ENCODE data around the gene GPR142.

GPR142 gene

GRCh38 chr17:74350486-74350885 is 16.8 kb upstream of the GPR142 start:
- Histone ChIP-seq H2AFZ (ENCODE audit: low read depth, low read length) (no peak overlapping the region), H3K9me3 (ENCODE audit: insufficient read depth, low read length, severe bottlenecking) (no peaks in the 10 kb centered on the region), H3K4me2 (ENCODE audit: insufficient read depth, low read length) (no peak overlapping the region), H3K27ac (ENCODE audit: low read length) (no peak overlapping the region), H3K27me3 (ENCODE audit: insufficient read depth, low read length, poor library complexity) (peaks cover 21% of the 10 kb centered on the region), H3K9ac (ENCODE audit: low read depth, low read length) (no peak overlapping the region), H4K20me1 (ENCODE audit: insufficient read depth, low read length) (peaks cover 14% of the 10 kb centered on the region), H3K4me3 (ENCODE audit: low read depth in 1 of 2, low read length in 2 of 2) (no peak overlapping the region), H3K36me3 (ENCODE audit: insufficient read depth, low read length) (no peaks in the 10 kb centered on the region), H3K4me1 (ENCODE audit: insufficient read depth, low read length) (no peaks in the 10 kb centered on the region), H3K79me2 (ENCODE audit: insufficient read depth, low read length) (no peaks in the 10 kb centered on the region)
- no peak for TF ChIP-seq EZH2 (IDR thresholded peaks at IDR 0.05; ENCODE audit: borderline replicate concordance, low read depth, low read length, severe bottlenecking)
- TF ChIP-seq CTCF (IDR thresholded peaks at IDR 0.05; ENCODE audit: borderline replicate concordance, extremely low read depth, low read length, poor library complexity, severe bottlenecking), result no peak
- ATAC-seq (ENCODE audit: insufficient read depth, low read depth) (no peak), DNase-seq (no peak)

- Histone ChIP-seq H3K9me3 (ENCODE audit: insufficient read depth, low read length, severe bottlenecking) (no peaks in the 10 kb centered on the region), H3K4me2 (ENCODE audit: insufficient read depth, low read length) (no peak overlapping the region), H3K9ac (ENCODE audit: low read depth, low read length) (no peak overlapping the region), H3K27ac (ENCODE audit: low read length) (no peak overlapping the region), H3K36me3 (ENCODE audit: insufficient read depth, low read length) (no peaks in the 10 kb centered on the region), H3K27me3 (ENCODE audit: insufficient read depth, low read length, poor library complexity) (peaks cover 17% of the 10 kb centered on the region), H3K79me2 (ENCODE audit: insufficient read depth, low read length) (no peaks in the 10 kb centered on the region), H3K4me1 (ENCODE audit: insufficient read depth, low read length) (no peaks in the 10 kb centered on the region), H4K20me1 (ENCODE audit: insufficient read depth, low read length) (peaks cover 14% of the 10 kb centered on the region), H3K4me3 (ENCODE audit: low read depth in 1 of 2, low read length in 2 of 2) (no peak overlapping the region), H2AFZ (ENCODE audit: low read depth, low read length) (no peak overlapping the region)
- TF ChIP-seq CTCF (IDR thresholded peaks at IDR 0.05; ENCODE audit: borderline replicate concordance, extremely low read depth, low read length, poor library complexity, severe bottlenecking), result no peak
- TF ChIP-seq EZH2 (IDR thresholded peaks at IDR 0.05; ENCODE audit: borderline replicate concordance, low read depth, low read length, severe bottlenecking), result no peak
- ATAC-seq (ENCODE audit: insufficient read depth, low read depth) (no peak; the same call in 2 of the 3 replicates), DNase-seq (no peak)
Measured at GRCh38 chr17:74351552-74352210, 15.6 kb upstream of the GPR142 start.

GRCh38 chr17:74353446-74354060 is 13.8 kb upstream of the GPR142 start:
- peaks cover 17% of the 10 kb centered on the region for H3K27me3 ChIP-seq (ENCODE audit: insufficient read depth, low read length, poor library complexity)

More at GRCh38 chr17:74353446-74354060, 13.8 kb upstream of the GPR142 start:
- no peaks in the 10 kb centered on the region for H3K79me2 ChIP-seq (ENCODE audit: insufficient read depth, low read length)
- TF ChIP-seq EZH2 (IDR thresholded peaks at IDR 0.05; ENCODE audit: borderline replicate concordance, low read depth, low read length, severe bottlenecking) (no peak), CTCF (IDR thresholded peaks at IDR 0.05; ENCODE audit: borderline replicate concordance, extremely low read depth, low read length, poor library complexity, severe bottlenecking) (no peak)
- no peak overlapping the region for H3K9ac ChIP-seq (ENCODE audit: low read depth, low read length)
- H4K20me1 ChIP-seq (ENCODE audit: insufficient read depth, low read length), result peaks cover 14% of the 10 kb centered on the region
- DNase-seq, result no peak
- H3K9me3 ChIP-seq (ENCODE audit: insufficient read depth, low read length, severe bottlenecking), result no peaks in the 10 kb centered on the region
- ATAC-seq (ENCODE audit: insufficient read depth, low read depth), result no peak
- H3K27ac ChIP-seq (ENCODE audit: low read length), result no peak overlapping the region
- no peaks in the 10 kb centered on the region for H3K4me1 ChIP-seq (ENCODE audit: insufficient read depth, low read length)
- H2AFZ ChIP-seq (ENCODE audit: low read depth, low read length), result no peak overlapping the region
- H3K36me3 ChIP-seq (ENCODE audit: insufficient read depth, low read length), result no peaks in the 10 kb centered on the region
- no peak overlapping the region for H3K4me2 ChIP-seq (ENCODE audit: insufficient read depth, low read length)
- no peak overlapping the region for H3K4me3 ChIP-seq (ENCODE audit: low read depth in 1 of 2, low read length in 2 of 2)
